OCI-LY7 (cell line): Measurements from ENCODE around the gene COL4A1. TPM values are rescaled to one million over a fixed set of nuclear protein-coding genes. Genes with fewer than 3 reads are reported as not detected.

Source experiments
- BruUV-seq: library from RNA; stranded (reverse); fragments of 400-500 nt; replicated peaks from 2 replicates; lab custom pipeline; 2021; lab: Mats Ljungman, UMichigan
- CTCF ChIA-PET: fragments of 300-600 bp; sonication (Branson Sonifier 250); formaldehyde crosslinking; loops from one replicate; lab custom pipeline; 2022; ENCODE audit warnings: antibody characterized with exemption; ENCODE audit not compliant: unreplicated experiment; lab: Charles Lee
- POLR2A ChIA-PET: fragments of 300-600 bp; sonication (Branson Sonifier 250); formaldehyde crosslinking; loops from one replicate; lab custom pipeline; 2022; ENCODE audit warnings: antibody characterized with exemption; lab: Charles Lee
- DNase-seq: peaks from one replicate; pipeline ENCODE4 v3.0.0-alpha.2; 2015; ENCODE audit warnings: low spot score
- H2AFZ ChIP-seq: fragments of 200-600 bp; sonication (generic), shearing (Covaris generic); 2 replicates; pipeline ENCODE4 v1.6.1; 2014; ENCODE audit warnings: mild to moderate bottlenecking, antibody characterized with exemption, low read length, moderate library complexity
- H3K27ac ChIP-seq: fragments of 200-600 bp; sonication (generic); 2 replicates; pipeline ENCODE4 v1.5.1; 2014; ENCODE audit warnings: mixed run types, low read depth, mild to moderate bottlenecking, moderate library complexity, low read length, inconsistent platforms; ENCODE audit not compliant: poor library complexity, severe bottlenecking
- H3K36me3 ChIP-seq: fragments of 200-600 bp; sonication (generic); 2 replicates; pipeline ENCODE4 v1.6.1; 2014; ENCODE audit warnings: mild to moderate bottlenecking, antibody characterized with exemption, low read length, moderate library complexity, mixed read lengths; ENCODE audit not compliant: insufficient read depth
- H3K4me1 ChIP-seq: fragments of 200-600 bp; sonication (generic); 2 replicates; pipeline ENCODE4 v1.5.1; 2014; ENCODE audit warnings: mild to moderate bottlenecking, low read length; ENCODE audit not compliant: insufficient read depth, poor library complexity, severe bottlenecking
- H3K4me2 ChIP-seq: fragments of 200-600 bp; sonication (generic); 2 replicates; pipeline ENCODE4 v1.6.1; 2014; ENCODE audit warnings: mild to moderate bottlenecking, low read length
- H3K4me3 ChIP-seq: fragments of 200-600 bp; sonication (generic); 2 replicates; pipeline ENCODE4 v1.5.1; 2014; ENCODE audit warnings: mild to moderate bottlenecking, low read depth, low read length; ENCODE audit not compliant: poor library complexity, severe bottlenecking
- H3K79me2 ChIP-seq: fragments of 200-600 bp; sonication (generic); 2 replicates; pipeline ENCODE4 v1.6.1; 2016; ENCODE audit warnings: low read depth, mild to moderate bottlenecking, low read length, moderate library complexity, mixed read lengths; ENCODE audit not compliant: insufficient read depth
- H3K9me2 ChIP-seq: fragments of 200-600 bp; sonication (generic); 2 replicates; pipeline ENCODE4 v1.6.1; 2016; ENCODE audit warnings: mild to moderate bottlenecking, low read length, mixed read lengths; ENCODE audit not compliant: insufficient read depth
- H3K9me3 ChIP-seq: fragments of 200-600 bp; sonication (generic); 2 replicates; pipeline ENCODE4 v1.6.1; 2014; ENCODE audit warnings: mild to moderate bottlenecking, mixed run types, low read length, mixed read lengths
- H4K20me1 ChIP-seq: fragments of 200-600 bp; sonication (generic); 2 replicates; pipeline ENCODE4 v1.6.1; 2014; ENCODE audit warnings: mild to moderate bottlenecking, antibody characterized with exemption, low read length, moderate library complexity, mixed read lengths; ENCODE audit not compliant: insufficient read depth
- CTCF ChIP-seq: fragments of 200-600 bp; sonication (generic); conservative IDR thresholded peaks from 2 replicates; pipeline ENCODE4 v1.5.1; 2014; ENCODE audit warnings: mild to moderate bottlenecking, antibody characterized with exemption, low read length, moderate library complexity, mixed read lengths
- EZH2phosphoT487 ChIP-seq: fragments of 200-600 bp; sonication (generic); IDR thresholded peaks from 2 replicates; pipeline ENCODE4 v1.6.1; 2018; ENCODE audit warnings: low read depth, borderline replicate concordance, mild to moderate bottlenecking, mixed run types, antibody characterized with exemption, low read length, moderate library complexity, mixed read lengths
- intact Hi-C: fragments of 100-400 bp; cut with micrococcal nuclease; formaldehyde crosslinking; loops from one replicate; pipeline ENCODE4 v1.10.0; 2022; ENCODE audit not compliant: unreplicated experiment
- total RNA-seq, 2 experiments: library from RNA; depleted of rRNA in 1 of 2; stranded (reverse); fragments of >200 nt in 1 of 2; shearing (Covaris generic) in 1 of 2; gene quantifications; 2 replicates each; pipeline ENCODE4 v1.2.3, GENCODE V29; 2014 to 2022

The COL4A1 gene
- total RNA-seq, 2 experiments from 2014 or later, result 0.06 TPM; not detected in 1

- Histone ChIP-seq H3K79me2 (no peaks in the 10 kb centered on the region), H3K9me2 (no peaks in the 10 kb centered on the region), H3K4me3 (no peak overlapping the region), H3K36me3 (no peaks in the 10 kb centered on the region), H2AFZ (no peak overlapping the region), H3K4me1 (no peaks in the 10 kb centered on the region), H4K20me1 (no peaks in the 10 kb centered on the region), H3K4me2 (no peak overlapping the region), H3K9me3 (no peaks in the 10 kb centered on the region), H3K27ac (no peak overlapping the region)
- TF ChIP-seq CTCF (no peak), EZH2phosphoT487 (no peak)
- intact Hi-C loops, result no loop called here
- ChIA-PET CTCF (no interaction called here), POLR2A (no interaction called here)
- no peak for DNase-seq
- no TSS peak for BruUV-seq
Observed at GRCh38 chr13:110242615-110243014, 64.3 kb downstream of the COL4A1 start.

DNA sequence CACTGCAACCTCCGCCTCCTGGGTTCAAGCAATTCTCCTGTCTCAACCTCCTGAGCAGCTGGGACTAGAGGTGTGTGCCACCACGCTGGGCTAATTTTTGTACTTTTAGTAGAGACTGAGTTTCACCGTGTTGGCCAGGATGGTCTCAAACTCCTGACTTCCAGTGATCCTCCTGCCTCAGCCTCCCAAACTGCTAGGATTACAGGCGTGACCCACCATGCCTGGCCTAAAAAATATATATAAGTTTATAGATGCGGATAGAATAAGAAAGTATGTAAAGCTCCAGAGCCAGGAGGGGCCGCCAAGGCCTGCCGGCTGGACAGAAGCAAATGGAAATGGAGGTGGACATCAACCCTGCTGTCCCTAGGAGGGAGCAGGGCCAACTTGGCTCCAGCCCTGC lies 66.0 kb downstream of the COL4A1 start:
- TF ChIP-seq CTCF (no peak), EZH2phosphoT487 (no peak)
- no peaks in the 10 kb centered on the region for H4K20me1 ChIP-seq
- ChIA-PET CTCF (no interaction called here), POLR2A (no interaction called here)
- no peak for DNase-seq
- H3K4me1 ChIP-seq, result no peaks in the 10 kb centered on the region
- no peak overlapping the region for H3K27ac ChIP-seq
- H3K79me2 ChIP-seq, result no peaks in the 10 kb centered on the region
- no peaks in the 10 kb centered on the region for H3K9me3 ChIP-seq
- no peaks in the 10 kb centered on the region for H3K36me3 ChIP-seq
- no peak overlapping the region for H2AFZ ChIP-seq
- no peak overlapping the region for H3K4me2 ChIP-seq
- H3K4me3 ChIP-seq, result no peak overlapping the region
- no TSS peak for BruUV-seq
- H3K9me2 ChIP-seq, result no peaks in the 10 kb centered on the region
- intact Hi-C loops, result no loop called here

GRCh38 chr13:110240352-110240751 lies 66.6 kb downstream of the COL4A1 start:
- H3K9me3 ChIP-seq, result no peaks in the 10 kb centered on the region
- H3K4me2 ChIP-seq, result no peak overlapping the region
- H3K9me2 ChIP-seq, result no peaks in the 10 kb centered on the region
- POLR2A ChIA-PET, result interaction anchor here (0.8 kb wide), 1 partner anchor 170 kb away, joined by 3 read pairs; no protein-coding TSS in a partner anchor
- TF ChIP-seq EZH2phosphoT487 (no peak), CTCF (no peak)
- DNase-seq, result no peak
- H4K20me1 ChIP-seq, result no peaks in the 10 kb centered on the region
- H3K27ac ChIP-seq, result no peak overlapping the region
- intact Hi-C loops, result no loop called here
- no peak overlapping the region for H2AFZ ChIP-seq
- no peaks in the 10 kb centered on the region for H3K79me2 ChIP-seq
- CTCF ChIA-PET, result no interaction called here
- H3K36me3 ChIP-seq, result no peaks in the 10 kb centered on the region
- no TSS peak for BruUV-seq
- no peak overlapping the region for H3K4me3 ChIP-seq
- H3K4me1 ChIP-seq, result no peaks in the 10 kb centered on the region
